Neural crest cell (in vitro differentiated cells): ENCODE results near the gene MMP21. TPM values are rescaled to one million over a fixed set of nuclear protein-coding genes. Genes with fewer than 3 reads are reported as not detected.
A peak's percentile ranks its signal among the peaks of the same experiment; 100 is the strongest.

Source experiments
- DNase-seq: peaks from one replicate; pipeline ENCODE4 v3.0.0; 2021; ENCODE audit warnings: low read depth, mixed read lengths, low spot score
- H3K27ac Mint-ChIP-seq: one replicate; pipeline ENCODE4 v1.8.0; 2021; ENCODE audit warnings: mild to moderate bottlenecking, mixed read lengths; ENCODE audit not compliant: unreplicated experiment
- H3K27me3 Mint-ChIP-seq: 2 replicates; pipeline ENCODE4 v1.8.0; 2021; ENCODE audit warnings: low read depth, mild to moderate bottlenecking, mixed read lengths
- H3K36me3 Mint-ChIP-seq: 2 replicates; pipeline ENCODE4 v1.8.0; 2021; ENCODE audit warnings: low read depth, mild to moderate bottlenecking, mixed read lengths
- H3K4me1 Mint-ChIP-seq: 2 replicates; pipeline ENCODE4 v1.8.0; 2021; ENCODE audit warnings: mixed read lengths
- H3K4me3 Mint-ChIP-seq: one replicate; pipeline ENCODE4 v1.8.0; 2021; ENCODE audit warnings: mild to moderate bottlenecking, mixed read lengths
- H3K9me3 Mint-ChIP-seq: 2 replicates; pipeline ENCODE4 v1.8.0; 2021; ENCODE audit warnings: mixed read lengths
- total RNA-seq: library from RNA; stranded (reverse); gene quantifications from 2 replicates; pipeline ENCODE4 v1.2.1, GENCODE V29; 2021
- TF ChIP-seq, protein P1 (sequence below): fragments of 200-600 bp; sonication (generic); conservative IDR thresholded peaks from 2 replicates; pipeline ENCODE4 v1.5.0; 2021; ENCODE audit warnings: antibody characterized with exemption, mild to moderate bottlenecking

Gene MMP21
- total RNA-seq, 1 donor from 2014 or later, result not detected

DNA sequence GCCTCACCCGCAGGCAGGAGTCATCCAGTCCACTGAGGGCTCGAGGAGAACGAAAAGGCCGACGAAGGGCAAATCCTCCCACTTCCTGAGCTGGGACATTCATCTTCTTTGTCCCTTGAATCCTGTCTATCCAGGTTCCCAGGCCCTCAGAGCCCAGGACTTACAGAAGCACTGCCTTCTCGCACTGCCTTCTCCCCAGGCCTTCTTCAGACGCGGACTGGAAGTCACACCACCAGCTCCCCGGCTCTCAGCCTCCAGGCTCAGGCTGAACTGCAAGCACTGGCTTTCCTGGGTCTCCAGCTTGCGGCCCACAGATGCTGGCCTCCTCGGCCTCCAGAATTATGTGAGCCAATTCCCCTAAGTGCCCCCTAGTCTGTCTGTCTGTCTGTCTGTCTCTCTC is 6.4 kb upstream of the MMP21 start:
- no peak for DNase-seq
- TF ChIP-seq, protein P1, sequence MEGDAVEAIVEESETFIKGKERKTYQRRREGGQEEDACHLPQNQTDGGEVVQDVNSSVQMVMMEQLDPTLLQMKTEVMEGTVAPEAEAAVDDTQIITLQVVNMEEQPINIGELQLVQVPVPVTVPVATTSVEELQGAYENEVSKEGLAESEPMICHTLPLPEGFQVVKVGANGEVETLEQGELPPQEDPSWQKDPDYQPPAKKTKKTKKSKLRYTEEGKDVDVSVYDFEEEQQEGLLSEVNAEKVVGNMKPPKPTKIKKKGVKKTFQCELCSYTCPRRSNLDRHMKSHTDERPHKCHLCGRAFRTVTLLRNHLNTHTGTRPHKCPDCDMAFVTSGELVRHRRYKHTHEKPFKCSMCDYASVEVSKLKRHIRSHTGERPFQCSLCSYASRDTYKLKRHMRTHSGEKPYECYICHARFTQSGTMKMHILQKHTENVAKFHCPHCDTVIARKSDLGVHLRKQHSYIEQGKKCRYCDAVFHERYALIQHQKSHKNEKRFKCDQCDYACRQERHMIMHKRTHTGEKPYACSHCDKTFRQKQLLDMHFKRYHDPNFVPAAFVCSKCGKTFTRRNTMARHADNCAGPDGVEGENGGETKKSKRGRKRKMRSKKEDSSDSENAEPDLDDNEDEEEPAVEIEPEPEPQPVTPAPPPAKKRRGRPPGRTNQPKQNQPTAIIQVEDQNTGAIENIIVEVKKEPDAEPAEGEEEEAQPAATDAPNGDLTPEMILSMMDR, result no peak
- no peak overlapping the region for H3K4me3 Mint-ChIP-seq
- peaks cover 2% of the 10 kb centered on the region for H3K9me3 Mint-ChIP-seq
- no peaks in the 10 kb centered on the region for H3K27me3 Mint-ChIP-seq
- H3K27ac Mint-ChIP-seq, result no peak overlapping the region
- no peaks in the 10 kb centered on the region for H3K36me3 Mint-ChIP-seq
- peaks cover 9% of the 10 kb centered on the region for H3K4me1 Mint-ChIP-seq

DNA sequence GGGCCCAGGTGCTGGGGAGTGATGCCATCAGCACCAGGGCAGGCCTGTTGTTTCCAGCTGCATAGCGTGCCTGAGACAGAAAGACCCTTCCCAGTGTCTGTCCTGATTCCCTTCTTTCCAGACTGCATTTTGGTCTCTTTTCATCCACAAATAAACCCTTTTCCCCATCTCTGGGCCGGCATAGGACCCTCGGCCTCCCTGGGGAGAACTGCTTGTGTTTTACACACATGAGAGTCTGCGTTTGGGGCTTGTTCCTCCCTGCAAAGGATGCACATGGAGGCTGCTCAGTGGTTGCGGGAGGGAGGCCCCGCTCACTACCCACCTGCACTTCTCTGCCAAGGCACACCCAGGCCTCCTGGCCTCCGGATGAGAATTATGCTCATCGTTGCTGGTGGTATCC is 5.8 kb upstream of the MMP21 start:
- Mint-ChIP-seq H3K27me3 (no peaks in the 10 kb centered on the region), H3K9me3 (peaks cover 2% of the 10 kb centered on the region), H3K27ac (no peak overlapping the region), H3K36me3 (no peaks in the 10 kb centered on the region), H3K4me3 (no peak overlapping the region), H3K4me1 (peaks cover 9% of the 10 kb centered on the region)
- TF ChIP-seq, protein P1, result no peak
- DNase-seq, result no peak

DNA sequence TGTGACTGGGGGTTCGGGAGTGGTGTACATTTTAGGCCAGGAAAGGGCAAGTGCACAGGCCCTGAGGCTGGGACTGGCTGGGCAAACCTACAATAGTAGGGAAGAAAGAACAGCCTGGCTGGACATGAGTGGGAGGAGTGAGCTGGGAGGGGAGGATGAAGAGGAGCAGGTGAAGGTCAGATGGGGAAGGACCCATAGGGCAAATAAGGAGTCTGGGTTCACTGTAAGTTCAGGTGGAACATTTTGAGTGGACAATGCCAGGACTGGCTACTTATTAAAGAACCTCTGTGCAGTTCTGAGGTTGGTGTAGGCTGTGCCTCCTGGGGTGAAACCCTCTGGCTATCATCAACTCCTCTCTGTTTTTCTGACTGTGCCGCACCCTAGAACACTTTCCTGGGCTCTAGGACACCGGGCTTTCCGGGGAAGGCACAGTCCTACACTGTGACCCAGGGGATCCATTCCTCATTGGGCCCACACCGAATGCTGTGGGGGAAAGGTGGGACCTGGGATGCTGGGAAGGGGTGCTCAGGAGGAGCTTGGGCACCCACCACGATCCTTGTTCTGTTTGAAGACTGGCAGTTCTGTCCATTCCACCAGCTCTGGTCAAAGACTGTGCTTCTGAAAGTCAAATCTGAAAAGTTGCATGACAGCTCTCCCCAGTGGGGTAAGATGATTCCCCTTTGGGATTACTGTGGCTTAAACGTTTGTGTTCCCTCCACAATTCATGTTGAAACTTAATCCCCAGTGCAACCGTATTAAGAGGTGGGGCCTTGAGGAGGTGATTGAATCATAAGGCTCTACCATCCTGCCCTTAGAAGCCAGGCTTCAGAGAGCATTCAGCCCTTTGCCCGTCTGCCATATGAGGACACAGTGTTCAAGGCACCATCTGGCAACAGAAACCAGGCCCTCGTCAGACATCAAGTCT is 4.0 kb upstream of the MMP21 start:
- Mint-ChIP-seq H3K4me1 (peaks cover 9% of the 10 kb centered on the region), H3K36me3 (no peaks in the 10 kb centered on the region), H3K4me3 (no peak overlapping the region), H3K27ac (no peak overlapping the region), H3K9me3 (peaks cover 2% of the 10 kb centered on the region), H3K27me3 (no peaks in the 10 kb centered on the region)
- DNase-seq, result no peak
- TF ChIP-seq, protein P1, result no peak

DNA sequence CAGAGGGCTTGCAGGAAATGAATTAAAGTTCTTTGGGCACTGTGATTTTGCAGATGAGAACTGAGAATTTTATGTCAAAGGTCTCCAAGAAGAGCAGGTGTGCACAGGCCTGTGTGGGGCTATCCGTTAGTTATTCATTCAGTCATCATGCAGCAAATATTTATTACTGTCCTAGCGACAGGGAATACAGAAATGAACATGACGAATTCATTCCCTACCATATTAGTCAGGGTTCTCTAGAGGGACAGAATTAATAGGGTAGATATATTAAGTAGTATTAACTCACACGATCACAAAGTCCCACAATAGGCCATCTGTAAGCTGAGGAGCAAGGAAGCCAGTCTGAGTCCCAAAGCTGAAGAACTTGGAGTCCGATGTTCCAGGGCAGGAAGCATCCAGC is 2.9 kb upstream of the MMP21 start:
- TF ChIP-seq, protein P1, result no peak
- no peaks in the 10 kb centered on the region for H3K36me3 Mint-ChIP-seq
- H3K4me1 Mint-ChIP-seq, result peaks cover 9% of the 10 kb centered on the region
- DNase-seq, result no peak
- no peaks in the 10 kb centered on the region for H3K27me3 Mint-ChIP-seq
- H3K4me3 Mint-ChIP-seq, result no peak overlapping the region
- no peak overlapping the region for H3K27ac Mint-ChIP-seq
- peaks cover 2% of the 10 kb centered on the region for H3K9me3 Mint-ChIP-seq

DNA sequence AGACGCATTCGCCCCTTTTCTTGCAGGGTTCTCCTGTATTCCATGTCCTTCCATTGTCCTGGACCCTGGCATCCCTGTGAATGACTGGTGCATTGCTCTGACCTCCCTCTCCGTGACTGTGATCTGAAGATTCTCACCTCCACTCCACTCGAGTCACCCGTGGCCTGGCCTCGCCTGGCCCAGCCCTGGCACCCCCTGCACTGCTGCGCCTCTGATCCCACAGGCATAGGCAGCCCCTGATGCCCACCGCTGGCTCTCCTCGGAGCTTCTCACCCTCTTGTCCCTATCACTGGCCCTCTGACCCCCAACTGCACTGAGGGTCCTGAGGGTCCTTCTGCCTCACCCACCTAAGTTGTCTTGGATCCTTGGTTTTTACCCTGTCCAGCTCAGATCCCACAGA is 2.2 kb upstream of the MMP21 start:
- TF ChIP-seq, protein P1, result no peak
- Mint-ChIP-seq H3K27me3 (no peaks in the 10 kb centered on the region), H3K27ac (peak overlapping the region; percentile 35), H3K4me1 (peaks cover 7% of the 10 kb centered on the region), H3K9me3 (peaks cover 2% of the 10 kb centered on the region), H3K4me3 (no peak overlapping the region), H3K36me3 (no peaks in the 10 kb centered on the region)
- DNase-seq, result no peak
